Keratinocyte (primary cell): ENCODE measurements around the gene TBCD. TPM values are rescaled to one million over a fixed set of nuclear protein-coding genes. Genes with fewer than 3 reads are reported as not detected.

Experiments
- DNase-seq: peaks from one replicate; pipeline ENCODE4 v3.0.0-alpha.2; 2011; ENCODE audit warnings: low read depth, missing footprints, low spot score
- FAIRE-seq: peaks from 2 replicates; lab custom pipeline; 2011; peaks lifted over from hg19 to GRCh38; lab: Jason Lieb, UNC
- H2AFZ ChIP-seq: 2 replicates; pipeline ENCODE4 v1.6.0; 2012; ENCODE audit warnings: low read length, control low read depth, inconsistent platforms; ENCODE audit not compliant: control insufficient read depth
- H3K27ac ChIP-seq: 2 replicates; pipeline ENCODE4 v1.5.1; 2011; ENCODE audit warnings: low read length; ENCODE audit not compliant: control insufficient read depth, insufficient read depth
- H3K27me3 ChIP-seq: 3 replicates; pipeline ENCODE4 v1.6.0; 2011; ENCODE audit warnings: low read length; ENCODE audit not compliant: control insufficient read depth, insufficient read depth; ENCODE audit errors: extremely low read depth
- H3K36me3 ChIP-seq, 2 experiments: 2 replicates in 1 of 2; 3 replicates in 1 of 2; pipeline ENCODE4 v1.5.1; 2011; ENCODE audit warnings: low read length in 2 of 2, mild to moderate bottlenecking in 1 of 2; ENCODE audit not compliant: control insufficient read depth in 2 of 2, insufficient read depth in 2 of 2; ENCODE audit errors: extremely low read depth in 1 of 2
- H3K4me1 ChIP-seq: 3 replicates; pipeline ENCODE4 v1.5.1; 2011; ENCODE audit warnings: low read length; ENCODE audit not compliant: control insufficient read depth, insufficient read depth; ENCODE audit errors: extremely low read depth
- H3K4me2 ChIP-seq: 3 replicates; pipeline ENCODE4 v1.6.0; 2011; ENCODE audit warnings: low read depth, low read length; ENCODE audit not compliant: control insufficient read depth, insufficient read depth; ENCODE audit errors: extremely low read depth
- H3K4me3 ChIP-seq, 3 experiments: fragments of 200-600 bp in 1 of 3; sonication (generic) in 1 of 3; 2 replicates in 2 of 3; 3 replicates in 1 of 3; pipeline ENCODE4 v1.5.1; 2011 to 2016; ENCODE audit warnings: low read length in 3 of 3, mild to moderate bottlenecking in 3 of 3, control low read depth in 2 of 3, inconsistent platforms in 1 of 3, low read depth in 1 of 3, mixed read lengths in 1 of 3, mixed run types in 1 of 3, moderate library complexity in 1 of 3; ENCODE audit not compliant: control insufficient read depth in 2 of 3, insufficient read depth in 2 of 3; ENCODE audit errors: extremely low read depth in 1 of 3
- H3K79me2 ChIP-seq: 2 replicates; pipeline ENCODE4 v1.6.0; 2012; ENCODE audit warnings: low read length; ENCODE audit not compliant: control insufficient read depth, insufficient read depth
- H3K9ac ChIP-seq: 3 replicates; pipeline ENCODE4 v1.6.0; 2011; ENCODE audit warnings: low read length; ENCODE audit not compliant: control insufficient read depth, insufficient read depth; ENCODE audit errors: extremely low read depth
- H3K9me1 ChIP-seq: 3 replicates; pipeline ENCODE4 v1.6.0; 2011; ENCODE audit warnings: low read length; ENCODE audit not compliant: control insufficient read depth, insufficient read depth; ENCODE audit errors: extremely low read depth
- H3K9me3 ChIP-seq: 2 replicates; pipeline ENCODE4 v1.5.1; 2012; ENCODE audit warnings: low read depth, low read length; ENCODE audit not compliant: control insufficient read depth
- H4K20me1 ChIP-seq: 3 replicates; pipeline ENCODE4 v1.6.0; 2011; ENCODE audit warnings: low read length; ENCODE audit not compliant: control insufficient read depth, insufficient read depth; ENCODE audit errors: extremely low read depth
- CTCF ChIP-seq, 3 experiments: IDR thresholded peaks in 1 of 3; conservative IDR thresholded peaks in 1 of 3; optimal IDR thresholded peaks in 1 of 3; 2 replicates in 2 of 3; 3 replicates in 1 of 3; pipeline versions ENCODE3 to v1.5.1; 2011; ENCODE audit warnings: low read length in 3 of 3, mild to moderate bottlenecking in 3 of 3, moderate library complexity in 2 of 3, control low read depth in 1 of 3, inconsistent platforms in 1 of 3; ENCODE audit not compliant: insufficient read depth in 2 of 3; ENCODE audit errors: extremely low read depth in 1 of 3
- EZH2 ChIP-seq: IDR thresholded peaks from one replicate; pipeline ENCODE4 v1.6.1; 2012; ENCODE audit warnings: inconsistent platforms, mild to moderate bottlenecking, low read length, moderate library complexity
- dilution Hi-C: fragments of 300-500 bp; cut with MboI; formaldehyde crosslinking; loops from one replicate; pipeline ENCODE4 v1.7.0; 2020; ENCODE audit warnings: low sequenced_read_pairs; ENCODE audit not compliant: extremely low pct_ligation_motif_present
- polyA plus RNA-seq, 5 experiments: library from polyadenylated mRNA; depleted of rRNA in 3 of 5; stranded (reverse) in 3 of 5; stranded (forward) in 1 of 5; unstranded in 1 of 5; fragments of >200 nt; gene quantifications; 1 replicate in 1 of 5; 2 replicates in 3 of 5; 3 replicates in 1 of 5; pipeline versions ENCODE4 v1.2.1 to v1.2.3, GENCODE V29; 2011 to 2012; ENCODE audit warnings: missing spikeins in 2 of 5, low read depth in 1 of 5, low replicate concordance in 1 of 5

TBCD gene
- polyA plus RNA-seq, 1 donor (not counting 4 experiments of a cell fraction or from before 2014, with no cell fraction given): 36.2 TPM

- Histone ChIP-seq H3K9me1 (no peaks in the 10 kb centered on the region), H3K9ac (no peak overlapping the region), H3K4me1 (no peaks in the 10 kb centered on the region), H3K4me2 (no peak overlapping the region), H3K27ac (no peak overlapping the region), H3K79me2 (peaks cover 40% of the 10 kb centered on the region), H4K20me1 (peaks cover 8% of the 10 kb centered on the region), H3K36me3 (peaks cover 8 to 12% of the 10 kb centered on the region in 2 experiments), H3K9me3 (no peaks in the 10 kb centered on the region), H3K4me3 (no peak overlapping the region), H3K27me3 (no peaks in the 10 kb centered on the region), H2AFZ (no peak overlapping the region)
- dilution Hi-C loops: no loop called here
- DNase-seq: no peak
- FAIRE-seq: no peak
- no peak for TF ChIP-seq CTCF (optimal IDR thresholded peaks at IDR 0.05 in 1 of 3, IDR thresholded peaks at IDR 0.05 in 1 of 3, conservative IDR thresholded peaks at IDR 0.05 in 1 of 3; ENCODE audit: extremely low read depth in 1 of 3, insufficient read depth in 2 of 3, low read length in 3 of 3)
- TF ChIP-seq EZH2: no peak
Observed at GRCh38 chr17:82793974-82794630, 42.2 kb downstream of the TBCD start.

GRCh38 chr17:82794781-82795482 is 43.1 kb downstream of the TBCD start:
- no peaks in the 10 kb centered on the region for H3K4me1 ChIP-seq
- peaks cover 8 to 18% of the 10 kb centered on the region in 2 experiments for H3K36me3 ChIP-seq
- DNase-seq (no peak), FAIRE-seq (no peak)
- H3K9me1 ChIP-seq: no peaks in the 10 kb centered on the region
- peaks cover 31% of the 10 kb centered on the region for H3K79me2 ChIP-seq
- no peak for TF ChIP-seq EZH2
- no peak for TF ChIP-seq CTCF (optimal IDR thresholded peaks at IDR 0.05 in 1 of 3, IDR thresholded peaks at IDR 0.05 in 1 of 3, conservative IDR thresholded peaks at IDR 0.05 in 1 of 3; ENCODE audit: extremely low read depth in 1 of 3, insufficient read depth in 2 of 3, low read length in 3 of 3)
- no peak overlapping the region for H3K27ac ChIP-seq
- no peak overlapping the region for H3K4me3 ChIP-seq
- dilution Hi-C loops: no loop called here
- H2AFZ ChIP-seq: no peak overlapping the region
- H3K4me2 ChIP-seq: no peak overlapping the region
- no peak overlapping the region for H3K9ac ChIP-seq
- H3K9me3 ChIP-seq: no peaks in the 10 kb centered on the region
- peaks cover 4% of the 10 kb centered on the region for H4K20me1 ChIP-seq
- no peaks in the 10 kb centered on the region for H3K27me3 ChIP-seq
